Activated CD8-positive, alpha-beta T cell treated with anti-CD3 and anti-CD28 coated beads for 36 hours (primary cell): ENCODE results near the gene FPR2. TPM values are rescaled to one million over a fixed set of nuclear protein-coding genes. Genes with fewer than 3 reads are reported as not detected.
A peak's percentile ranks its signal among the peaks of the same experiment; 100 is the strongest.
"Not testable (repeated sequence)": the region's sequence is repeated elsewhere in the genome, so short reads cannot be mapped to it uniquely, and the experiment has no call there.

Experiments
- ATAC-seq: fragments of 200-7000 bp; cut with Tn5 transposase; one replicate; pipeline ENCODE4 v1.10.0; 2021; ENCODE audit warnings: mild to moderate bottlenecking, moderate library complexity
- CTCF ChIA-PET: fragments of 350-600 bp; sonication (Branson Sonifier 250); formaldehyde crosslinking; loops from one replicate; lab custom pipeline; 2021; ENCODE audit warnings: antibody characterized with exemption; lab: Charles Lee
- POLR2A ChIA-PET: fragments of 350-600 bp; sonication (Branson Sonifier 250); formaldehyde crosslinking; loops from one replicate; lab custom pipeline; 2021; ENCODE audit warnings: antibody characterized with exemption; lab: Charles Lee
- DNase-seq: peaks from one replicate; pipeline ENCODE4 v3.0.0-alpha.2; 2020
- H3K27ac Mint-ChIP-seq: one replicate; pipeline ENCODE4 v1.8.0; 2021; ENCODE audit warnings: mild to moderate bottlenecking, mixed read lengths
- H3K27me3 Mint-ChIP-seq: one replicate; pipeline ENCODE4 v1.8.0; 2021; ENCODE audit warnings: mixed read lengths
- H3K36me3 Mint-ChIP-seq: one replicate; pipeline ENCODE4 v1.8.0; 2021; ENCODE audit warnings: low read depth, mixed read lengths
- H3K4me1 Mint-ChIP-seq: one replicate; pipeline ENCODE4 v1.8.0; 2021; ENCODE audit warnings: low read depth, mixed read lengths
- H3K4me3 Mint-ChIP-seq: one replicate; pipeline ENCODE4 v1.8.0; 2021; ENCODE audit warnings: mild to moderate bottlenecking, moderate library complexity, mixed read lengths
- H3K9me3 Mint-ChIP-seq: one replicate; pipeline ENCODE4 v1.8.0; 2021; ENCODE audit warnings: mixed read lengths
- intact Hi-C: fragments of 100-400 bp; cut with micrococcal nuclease; formaldehyde crosslinking; loops from one replicate; pipeline ENCODE4 v1.10.0; 2022
- total RNA-seq, 2 experiments: library from RNA; stranded (reverse); gene quantifications; one replicate each; pipeline ENCODE4 v1.2.3, GENCODE V29; 2021
- TF ChIP-seq, protein P1 (sequence below): fragments of 200-600 bp; IDR thresholded peaks from one replicate; pipeline ENCODE4 v1.8.0; 2022; ENCODE audit warnings: antibody characterized with exemption, mild to moderate bottlenecking

FPR2 gene
- total RNA-seq, 2 experiments from 2014 or later = not detected

DNA sequence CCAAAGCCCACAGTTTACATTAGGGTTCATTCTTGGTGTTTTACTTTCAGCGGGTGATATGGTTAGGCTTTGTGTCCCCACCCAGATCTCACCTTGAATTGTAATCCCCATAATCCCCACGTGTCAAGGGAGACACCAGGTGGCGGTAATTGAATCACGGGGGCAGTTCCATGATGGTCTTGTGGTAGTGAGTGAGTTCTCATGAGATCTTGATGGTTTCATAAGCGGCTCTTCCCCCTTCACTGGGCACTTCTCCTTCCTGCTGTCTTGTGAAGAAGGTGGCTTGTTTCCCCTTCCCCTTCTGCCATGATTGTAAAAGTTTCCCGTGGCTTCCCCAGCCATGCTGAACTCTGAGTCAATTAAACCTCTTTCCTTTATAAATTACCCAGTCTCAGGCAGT is 12.0 kb downstream of the FPR2 start:
- POLR2A ChIA-PET = no interaction called here
- no peak for ATAC-seq
- Mint-ChIP-seq H3K27ac (no peak overlapping the region), H3K27me3 (peaks cover 38% of the 10 kb centered on the region), H3K4me3 (no peak overlapping the region), H3K9me3 (no peaks in the 10 kb centered on the region), H3K36me3 (no peaks in the 10 kb centered on the region), H3K4me1 (peaks cover 2% of the 10 kb centered on the region)
- CTCF ChIA-PET = no interaction called here
- DNase-seq = no peak
- intact Hi-C loops = no loop called here
- TF ChIP-seq, protein P1, sequence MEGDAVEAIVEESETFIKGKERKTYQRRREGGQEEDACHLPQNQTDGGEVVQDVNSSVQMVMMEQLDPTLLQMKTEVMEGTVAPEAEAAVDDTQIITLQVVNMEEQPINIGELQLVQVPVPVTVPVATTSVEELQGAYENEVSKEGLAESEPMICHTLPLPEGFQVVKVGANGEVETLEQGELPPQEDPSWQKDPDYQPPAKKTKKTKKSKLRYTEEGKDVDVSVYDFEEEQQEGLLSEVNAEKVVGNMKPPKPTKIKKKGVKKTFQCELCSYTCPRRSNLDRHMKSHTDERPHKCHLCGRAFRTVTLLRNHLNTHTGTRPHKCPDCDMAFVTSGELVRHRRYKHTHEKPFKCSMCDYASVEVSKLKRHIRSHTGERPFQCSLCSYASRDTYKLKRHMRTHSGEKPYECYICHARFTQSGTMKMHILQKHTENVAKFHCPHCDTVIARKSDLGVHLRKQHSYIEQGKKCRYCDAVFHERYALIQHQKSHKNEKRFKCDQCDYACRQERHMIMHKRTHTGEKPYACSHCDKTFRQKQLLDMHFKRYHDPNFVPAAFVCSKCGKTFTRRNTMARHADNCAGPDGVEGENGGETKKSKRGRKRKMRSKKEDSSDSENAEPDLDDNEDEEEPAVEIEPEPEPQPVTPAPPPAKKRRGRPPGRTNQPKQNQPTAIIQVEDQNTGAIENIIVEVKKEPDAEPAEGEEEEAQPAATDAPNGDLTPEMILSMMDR = no peak

DNA sequence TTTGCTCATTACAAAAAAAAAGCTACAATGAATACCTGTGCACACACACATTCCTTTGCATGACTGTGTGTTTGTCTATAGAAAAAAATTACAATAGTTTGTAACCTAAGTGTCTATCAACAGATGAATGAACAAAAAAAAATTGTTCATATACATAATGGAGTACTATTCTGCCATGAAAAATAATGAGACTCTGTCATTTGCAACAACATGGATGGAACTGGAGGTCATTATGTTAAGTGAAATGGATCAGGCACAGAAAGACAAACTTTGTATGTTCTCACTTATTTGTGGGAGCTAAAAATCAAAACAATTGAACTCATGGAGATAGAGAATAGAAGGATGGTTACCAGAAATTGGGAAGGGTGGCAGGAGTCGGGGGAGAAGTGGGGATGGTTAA is 15.6 kb downstream of the FPR2 start:
- H3K4me3 Mint-ChIP-seq, H3K27ac Mint-ChIP-seq, DNase-seq, POLR2A ChIA-PET, H3K9me3 Mint-ChIP-seq, H3K4me1 Mint-ChIP-seq, intact Hi-C loops, ATAC-seq, H3K36me3 Mint-ChIP-seq: not testable (repeated sequence)
- peaks cover 60% of the 10 kb centered on the region for H3K27me3 Mint-ChIP-seq
- CTCF ChIA-PET = interaction anchor here (1.4 to 1.7 kb wide), 3 partner anchors 22 to 115 kb away, joined by 3 to 5 read pairs (median 4); partner anchors contain the start of gene FPR1

DNA sequence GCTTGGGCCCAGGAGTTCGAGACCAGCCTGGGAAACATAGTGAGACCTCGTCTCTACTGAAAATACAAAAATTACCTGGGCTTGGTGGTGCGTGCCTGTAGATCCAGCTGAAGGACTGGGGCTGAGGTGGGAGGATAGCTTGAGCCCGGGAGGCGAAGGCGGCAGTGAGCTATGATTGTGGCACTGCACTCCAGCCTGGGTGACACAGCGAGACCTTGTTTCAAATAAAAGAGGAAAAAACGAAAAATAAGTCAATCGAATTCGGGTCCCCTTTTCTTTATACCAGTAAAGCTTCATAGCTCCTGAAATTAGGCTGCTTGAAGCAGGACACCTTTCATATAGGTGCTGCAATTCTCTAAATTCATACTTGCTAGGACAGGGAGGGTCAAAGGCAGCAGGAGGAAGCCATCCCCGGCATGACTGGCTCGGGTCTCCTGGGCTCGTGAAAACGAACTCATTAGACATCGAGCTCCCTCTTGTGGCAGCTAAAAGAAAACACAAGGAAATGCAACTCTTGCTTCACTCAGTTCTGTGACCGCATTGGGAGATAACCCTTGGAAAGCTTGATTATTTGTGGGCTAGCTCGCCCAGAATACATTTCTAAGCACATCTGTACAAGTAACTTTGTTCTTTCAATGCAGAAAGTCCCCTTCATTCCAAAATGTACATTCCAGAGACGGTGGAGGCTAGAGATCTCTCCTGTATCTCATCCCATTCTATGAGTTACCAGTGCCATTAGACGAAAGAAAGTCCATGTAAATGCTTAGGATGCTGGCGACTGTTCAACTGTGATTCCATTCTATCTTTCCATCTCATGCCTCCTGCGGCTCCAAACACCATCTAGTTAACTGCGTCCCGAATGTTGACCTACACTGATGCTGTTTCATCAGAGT is 16.8 kb downstream of the FPR2 start:
- no peak overlapping the region for H3K27ac Mint-ChIP-seq
- ChIA-PET POLR2A (interaction anchor here (0.6 to 0.7 kb wide), 4 partner anchors 12 to 1077 kb away, joined by 3 read pairs; no protein-coding TSS in a partner anchor), CTCF (interaction anchor here (0.6 to 1.7 kb wide), 31 partner anchors 9 to 460 kb away, joined by 3 to 11 read pairs (median 4); partner anchors contain the start of genes FPR1 and FPR3)
- DNase-seq (peak; percentile 54), ATAC-seq (peak; percentile 60)
- no peak overlapping the region for H3K4me3 Mint-ChIP-seq
- TF ChIP-seq, protein P1 = peak; percentile 80
- H3K36me3 Mint-ChIP-seq = no peaks in the 10 kb centered on the region
- peaks cover 62% of the 10 kb centered on the region for H3K27me3 Mint-ChIP-seq
- intact Hi-C loops = no loop called here
- peaks cover 2% of the 10 kb centered on the region for H3K4me1 Mint-ChIP-seq
- H3K9me3 Mint-ChIP-seq = no peaks in the 10 kb centered on the region

DNA sequence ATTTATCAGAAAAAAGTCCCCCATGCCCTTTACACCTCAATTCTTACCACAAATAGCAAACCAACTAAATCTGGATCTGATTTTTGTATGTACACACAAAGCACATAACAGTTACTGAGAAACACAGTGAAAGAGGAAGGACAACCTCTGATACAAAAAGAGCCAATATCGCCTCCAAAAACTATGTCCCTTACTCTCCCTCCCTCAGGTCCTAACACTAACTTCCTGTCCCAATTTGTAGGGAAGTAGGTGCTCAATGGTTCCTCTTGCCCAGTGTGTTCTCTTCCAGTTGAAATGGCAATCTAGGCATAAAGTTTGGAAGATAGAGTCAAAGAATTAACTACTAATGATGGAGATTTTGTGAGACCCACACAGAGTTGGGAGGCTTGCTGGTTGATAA is 18.2 kb downstream of the FPR2 start:
- no peak overlapping the region for H3K4me3 Mint-ChIP-seq
- H3K9me3 Mint-ChIP-seq = no peaks in the 10 kb centered on the region
- H3K27ac Mint-ChIP-seq = no peak overlapping the region
- ChIA-PET CTCF (no interaction called here), POLR2A (no interaction called here)
- DNase-seq (no peak), ATAC-seq (no peak)
- TF ChIP-seq, protein P1 = no peak
- intact Hi-C loops = no loop called here
- H3K36me3 Mint-ChIP-seq = no peaks in the 10 kb centered on the region
- peaks cover 2% of the 10 kb centered on the region for H3K4me1 Mint-ChIP-seq
- peaks cover 55% of the 10 kb centered on the region for H3K27me3 Mint-ChIP-seq

DNA sequence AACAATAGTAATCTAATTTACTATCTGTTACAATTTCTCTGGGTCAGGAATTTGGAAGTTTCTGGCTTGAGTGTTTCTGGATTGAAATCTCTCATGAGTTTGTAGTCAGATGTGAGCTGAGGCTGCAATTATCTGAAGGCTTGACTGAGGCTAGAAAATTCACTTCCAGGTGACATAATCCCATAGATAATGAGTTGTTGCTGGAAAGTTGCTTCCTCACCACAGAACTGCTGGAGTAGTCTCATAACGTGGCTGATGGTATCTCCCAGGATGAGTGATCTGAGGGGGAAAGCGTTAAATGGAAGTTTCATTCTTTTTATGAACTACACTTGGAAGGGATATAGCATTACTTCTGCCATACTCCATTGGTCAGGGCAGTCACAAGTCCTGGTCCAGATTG is 18.7 kb downstream of the FPR2 start:
- TF ChIP-seq, protein P1 = no peak

More for the DNA sequence above, 18.7 kb downstream of the FPR2 start:
- intact Hi-C loops = no loop called here
- DNase-seq (no peak), ATAC-seq (no peak)
- Mint-ChIP-seq H3K27me3 (peaks cover 53% of the 10 kb centered on the region), H3K4me3 (no peak overlapping the region), H3K36me3 (no peaks in the 10 kb centered on the region), H3K27ac (no peak overlapping the region), H3K9me3 (no peaks in the 10 kb centered on the region), H3K4me1 (peaks cover 2% of the 10 kb centered on the region)
- POLR2A ChIA-PET = no interaction called here
- CTCF ChIA-PET = no interaction called here
